ENCODE measurements around the gene CDC20B.

GRCh38 chr5:55176176-55176818 lies 3.3 kb upstream of the CDC20B start:
- TF ChIP-seq POLR2AphosphoS5 (IDR thresholded peaks at IDR 0.05; ENCODE audit: low read depth, low read length) (peak; percentile 34; the same call in 1 of the 2 replicates), REST (IDR thresholded peaks at IDR 0.05; ENCODE audit: insufficient read depth in 1 of 2, low read depth in 2 of 2, low read length in 1 of 2) (no peak)
